Fibroblast of lung (primary cell): ENCODE measurements around the gene LDLRAD4.

Experiments
- CTCF ChIP-seq, 2 donors: IDR thresholded peaks in 1 of 2; conservative IDR thresholded peaks in 1 of 2; 1 replicate in 1 of 2; 2 replicates in 1 of 2; pipeline ENCODE4 v1.5.1; 2011 to 2012; ENCODE audit warnings: low read length in 2 of 2, control low read depth in 1 of 2, inconsistent platforms in 1 of 2, low read depth in 1 of 2, mild to moderate bottlenecking in 1 of 2
- EZH2 ChIP-seq: IDR thresholded peaks from 2 replicates; pipeline ENCODE4 v1.5.1; 2012; ENCODE audit warnings: low read length, control low read depth, mild to moderate bottlenecking; ENCODE audit errors: missing control alignments

- TF ChIP-seq EZH2 (no peak), CTCF (conservative IDR thresholded peaks at IDR 0.05 in 1 of 2, IDR thresholded peaks at IDR 0.05 in 1 of 2; ENCODE audit: low read depth in 1 of 2, low read length in 2 of 2) (no peak)
Observed at GRCh38 chr18:13232971-13233786, 14.6 kb downstream of the LDLRAD4 start.
